Liver (tissue), 3 donors: ENCODE data around the gene AGAP5.
"Not testable (repeated sequence)": the region's sequence is repeated elsewhere in the genome, so short reads cannot be mapped to it uniquely, and the experiment has no call there.

Experiments
- EGR1 ChIP-seq, 2 donors: IDR thresholded peaks; 2 replicates each; pipeline ENCODE4 v1.6.1; 2016 to 2018; ENCODE audit warnings: antibody characterized with exemption in 2 of 2, low read depth in 2 of 2
- JUND ChIP-seq, 2 donors: IDR thresholded peaks; 2 replicates each; pipeline ENCODE4 v1.6.1; 2016; ENCODE audit warnings: antibody characterized with exemption in 2 of 2
- NR2F2 ChIP-seq: IDR thresholded peaks from 2 replicates; pipeline ENCODE4 v1.6.1; 2016; ENCODE audit warnings: antibody characterized with exemption
- SP1 ChIP-seq: IDR thresholded peaks from 2 replicates; pipeline ENCODE4 v1.6.1; 2018; ENCODE audit warnings: antibody characterized with exemption, mild to moderate bottlenecking
- TAF1 ChIP-seq: conservative IDR thresholded peaks from 2 replicates; pipeline ENCODE4 v1.6.1; 2016; ENCODE audit warnings: antibody characterized with exemption, mild to moderate bottlenecking
- YY1 ChIP-seq: IDR thresholded peaks from 2 replicates; pipeline ENCODE4 v1.6.1; 2016; ENCODE audit warnings: antibody characterized with exemption, mild to moderate bottlenecking
- TF ChIP-seq, protein P1 (sequence below): fragments of 150-350 bp; IDR thresholded peaks from 2 replicates; pipeline ENCODE4 v1.5.1; 2017; ENCODE audit warnings: improper control_type of control experiment, low read depth, low read length; ENCODE audit not compliant: missing input control
- TF ChIP-seq, protein P2 (sequence below): IDR thresholded peaks from 2 replicates; pipeline ENCODE4 v1.6.1; 2016; ENCODE audit warnings: antibody characterized with exemption
- TF ChIP-seq, protein P3 (sequence below): IDR thresholded peaks from 2 replicates; pipeline ENCODE4 v1.6.1; 2016; ENCODE audit warnings: antibody characterized with exemption
- donor health status: healthy.
- donor health status: healthy.

DNA sequence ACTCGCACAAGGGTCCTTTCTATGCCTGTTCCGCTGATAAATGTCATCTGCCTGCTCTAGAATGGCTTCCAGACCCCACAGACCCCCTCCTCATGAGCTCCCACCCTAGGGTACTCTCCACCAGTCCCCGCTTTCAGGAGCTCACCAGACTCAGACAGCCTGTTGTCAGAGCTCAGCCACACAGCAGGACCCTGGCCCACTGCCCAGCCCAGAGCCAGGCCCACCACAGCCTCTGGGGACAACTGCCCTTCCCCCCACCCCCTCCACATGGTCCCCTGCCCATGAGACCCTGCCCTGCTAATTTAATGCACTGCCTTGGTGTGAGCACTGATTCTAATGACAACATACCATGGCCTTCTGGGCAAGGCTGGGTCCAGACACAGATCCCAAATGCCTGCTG, 32.3 kb downstream of the AGAP5 start:
- TF ChIP-seq SP1; YY1; TAF1; EGR1 (IDR thresholded peaks at IDR 0.05; ENCODE audit: low read depth in 2 of 2); JUND (IDR thresholded peaks at IDR 0.05); NR2F2: not testable (repeated sequence)
- TF ChIP-seq, protein P1, sequence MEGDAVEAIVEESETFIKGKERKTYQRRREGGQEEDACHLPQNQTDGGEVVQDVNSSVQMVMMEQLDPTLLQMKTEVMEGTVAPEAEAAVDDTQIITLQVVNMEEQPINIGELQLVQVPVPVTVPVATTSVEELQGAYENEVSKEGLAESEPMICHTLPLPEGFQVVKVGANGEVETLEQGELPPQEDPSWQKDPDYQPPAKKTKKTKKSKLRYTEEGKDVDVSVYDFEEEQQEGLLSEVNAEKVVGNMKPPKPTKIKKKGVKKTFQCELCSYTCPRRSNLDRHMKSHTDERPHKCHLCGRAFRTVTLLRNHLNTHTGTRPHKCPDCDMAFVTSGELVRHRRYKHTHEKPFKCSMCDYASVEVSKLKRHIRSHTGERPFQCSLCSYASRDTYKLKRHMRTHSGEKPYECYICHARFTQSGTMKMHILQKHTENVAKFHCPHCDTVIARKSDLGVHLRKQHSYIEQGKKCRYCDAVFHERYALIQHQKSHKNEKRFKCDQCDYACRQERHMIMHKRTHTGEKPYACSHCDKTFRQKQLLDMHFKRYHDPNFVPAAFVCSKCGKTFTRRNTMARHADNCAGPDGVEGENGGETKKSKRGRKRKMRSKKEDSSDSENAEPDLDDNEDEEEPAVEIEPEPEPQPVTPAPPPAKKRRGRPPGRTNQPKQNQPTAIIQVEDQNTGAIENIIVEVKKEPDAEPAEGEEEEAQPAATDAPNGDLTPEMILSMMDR: not testable (repeated sequence)
- TF ChIP-seq, protein P2, sequence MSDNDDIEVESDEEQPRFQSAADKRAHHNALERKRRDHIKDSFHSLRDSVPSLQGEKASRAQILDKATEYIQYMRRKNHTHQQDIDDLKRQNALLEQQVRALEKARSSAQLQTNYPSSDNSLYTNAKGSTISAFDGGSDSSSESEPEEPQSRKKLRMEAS: not testable (repeated sequence)
- TF ChIP-seq, protein P3, sequence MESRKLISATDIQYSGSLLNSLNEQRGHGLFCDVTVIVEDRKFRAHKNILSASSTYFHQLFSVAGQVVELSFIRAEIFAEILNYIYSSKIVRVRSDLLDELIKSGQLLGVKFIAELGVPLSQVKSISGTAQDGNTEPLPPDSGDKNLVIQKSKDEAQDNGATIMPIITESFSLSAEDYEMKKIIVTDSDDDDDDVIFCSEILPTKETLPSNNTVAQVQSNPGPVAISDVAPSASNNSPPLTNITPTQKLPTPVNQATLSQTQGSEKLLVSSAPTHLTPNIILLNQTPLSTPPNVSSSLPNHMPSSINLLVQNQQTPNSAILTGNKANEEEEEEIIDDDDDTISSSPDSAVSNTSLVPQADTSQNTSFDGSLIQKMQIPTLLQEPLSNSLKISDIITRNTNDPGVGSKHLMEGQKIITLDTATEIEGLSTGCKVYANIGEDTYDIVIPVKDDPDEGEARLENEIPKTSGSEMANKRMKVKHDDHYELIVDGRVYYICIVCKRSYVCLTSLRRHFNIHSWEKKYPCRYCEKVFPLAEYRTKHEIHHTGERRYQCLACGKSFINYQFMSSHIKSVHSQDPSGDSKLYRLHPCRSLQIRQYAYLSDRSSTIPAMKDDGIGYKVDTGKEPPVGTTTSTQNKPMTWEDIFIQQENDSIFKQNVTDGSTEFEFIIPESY: not testable (repeated sequence)
